Panc1 (cell line): ENCODE measurements around the gene RABL6.

Source experiments
- POLR2AphosphoS5 ChIP-seq: IDR thresholded peaks from 2 replicates; pipeline ENCODE4 v1.6.1; 2012; ENCODE audit warnings: mild to moderate bottlenecking, low read depth, low read length, moderate library complexity
- REST ChIP-seq, 2 experiments: IDR thresholded peaks; 2 replicates each; pipeline ENCODE4 v1.6.1; 2011 to 2012; ENCODE audit warnings: low read depth in 2 of 2, control low read depth in 1 of 2, low read length in 1 of 2, mild to moderate bottlenecking in 1 of 2, moderate library complexity in 1 of 2; ENCODE audit not compliant: insufficient read depth in 1 of 2
- TF ChIP-seq, protein P1 (sequence below): fragments of 450-650 bp; IDR thresholded peaks from 2 replicates; pipeline ENCODE4 v1.5.1; 2017; ENCODE audit warnings: mild to moderate bottlenecking

- TF ChIP-seq, protein P1, sequence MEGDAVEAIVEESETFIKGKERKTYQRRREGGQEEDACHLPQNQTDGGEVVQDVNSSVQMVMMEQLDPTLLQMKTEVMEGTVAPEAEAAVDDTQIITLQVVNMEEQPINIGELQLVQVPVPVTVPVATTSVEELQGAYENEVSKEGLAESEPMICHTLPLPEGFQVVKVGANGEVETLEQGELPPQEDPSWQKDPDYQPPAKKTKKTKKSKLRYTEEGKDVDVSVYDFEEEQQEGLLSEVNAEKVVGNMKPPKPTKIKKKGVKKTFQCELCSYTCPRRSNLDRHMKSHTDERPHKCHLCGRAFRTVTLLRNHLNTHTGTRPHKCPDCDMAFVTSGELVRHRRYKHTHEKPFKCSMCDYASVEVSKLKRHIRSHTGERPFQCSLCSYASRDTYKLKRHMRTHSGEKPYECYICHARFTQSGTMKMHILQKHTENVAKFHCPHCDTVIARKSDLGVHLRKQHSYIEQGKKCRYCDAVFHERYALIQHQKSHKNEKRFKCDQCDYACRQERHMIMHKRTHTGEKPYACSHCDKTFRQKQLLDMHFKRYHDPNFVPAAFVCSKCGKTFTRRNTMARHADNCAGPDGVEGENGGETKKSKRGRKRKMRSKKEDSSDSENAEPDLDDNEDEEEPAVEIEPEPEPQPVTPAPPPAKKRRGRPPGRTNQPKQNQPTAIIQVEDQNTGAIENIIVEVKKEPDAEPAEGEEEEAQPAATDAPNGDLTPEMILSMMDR = no peak
- no peak for TF ChIP-seq REST (IDR thresholded peaks at IDR 0.05; ENCODE audit: insufficient read depth in 1 of 2, low read depth in 2 of 2, low read length in 1 of 2)
- TF ChIP-seq POLR2AphosphoS5 = no peak
These were observed 7.1 kb downstream of the RABL6 start for GRCh38 chr9:136814725-136815421.
